ENCODE measurements around the gene CFAP299.

GRCh38 chr4:80521438-80521837 lies 185.9 kb downstream of the CFAP299 start:
- TF ChIP-seq, protein P1, sequence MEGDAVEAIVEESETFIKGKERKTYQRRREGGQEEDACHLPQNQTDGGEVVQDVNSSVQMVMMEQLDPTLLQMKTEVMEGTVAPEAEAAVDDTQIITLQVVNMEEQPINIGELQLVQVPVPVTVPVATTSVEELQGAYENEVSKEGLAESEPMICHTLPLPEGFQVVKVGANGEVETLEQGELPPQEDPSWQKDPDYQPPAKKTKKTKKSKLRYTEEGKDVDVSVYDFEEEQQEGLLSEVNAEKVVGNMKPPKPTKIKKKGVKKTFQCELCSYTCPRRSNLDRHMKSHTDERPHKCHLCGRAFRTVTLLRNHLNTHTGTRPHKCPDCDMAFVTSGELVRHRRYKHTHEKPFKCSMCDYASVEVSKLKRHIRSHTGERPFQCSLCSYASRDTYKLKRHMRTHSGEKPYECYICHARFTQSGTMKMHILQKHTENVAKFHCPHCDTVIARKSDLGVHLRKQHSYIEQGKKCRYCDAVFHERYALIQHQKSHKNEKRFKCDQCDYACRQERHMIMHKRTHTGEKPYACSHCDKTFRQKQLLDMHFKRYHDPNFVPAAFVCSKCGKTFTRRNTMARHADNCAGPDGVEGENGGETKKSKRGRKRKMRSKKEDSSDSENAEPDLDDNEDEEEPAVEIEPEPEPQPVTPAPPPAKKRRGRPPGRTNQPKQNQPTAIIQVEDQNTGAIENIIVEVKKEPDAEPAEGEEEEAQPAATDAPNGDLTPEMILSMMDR (IDR thresholded peaks at IDR 0.05; ENCODE audit: control extremely low read depth in 1 of 3, insufficient read depth in 1 of 3, low read depth in 1 of 3, low read length in 3 of 3), result no peak
- no peak for TF ChIP-seq MAFK (IDR thresholded peaks at IDR 0.05; ENCODE audit: low read depth, low read length)
- TF ChIP-seq FOSL1 (IDR thresholded peaks at IDR 0.05; ENCODE audit: insufficient read depth, low read depth, low read length), result no peak
- TF ChIP-seq POLR2AphosphoS5 (IDR thresholded peaks at IDR 0.05; ENCODE audit: low read depth, low read length), result no peak
- TF ChIP-seq SRF (IDR thresholded peaks at IDR 0.05; ENCODE audit: low read depth, low read length), result no peak
- no peak for TF ChIP-seq NANOG (IDR thresholded peaks at IDR 0.05; ENCODE audit: insufficient read depth, low read depth, low read length, poor library complexity, severe bottlenecking)
- no peak for TF ChIP-seq HDAC6 (IDR thresholded peaks at IDR 0.05; ENCODE audit: low read depth, low read length)
- TF ChIP-seq CHD2 (IDR thresholded peaks at IDR 0.05; ENCODE audit: low read length), result no peak
- no peak for TF ChIP-seq EZH2 (IDR thresholded peaks at IDR 0.05; ENCODE audit: low read depth, low read length, severe bottlenecking)
- no peak for TF ChIP-seq GABPA (IDR thresholded peaks at IDR 0.05; ENCODE audit: borderline replicate concordance, insufficient read depth, low read length)
- TF ChIP-seq SIN3A (conservative IDR thresholded peaks at IDR 0.05 in 1 of 2, IDR thresholded peaks at IDR 0.05 in 1 of 2; ENCODE audit: low read depth in 1 of 2, low read length in 2 of 2), result no peak
- no peak for TF ChIP-seq JUND (IDR thresholded peaks at IDR 0.05; ENCODE audit: low read length)
- TF ChIP-seq CEBPB (IDR thresholded peaks at IDR 0.05; ENCODE audit: low read depth, low read length), result no peak
